Cardiac fibroblast (primary cell): Measurements from ENCODE around the gene PPP4R3A.
"Not testable (repeated sequence)": the region's sequence is repeated elsewhere in the genome, so short reads cannot be mapped to it uniquely, and the experiment has no call there.

ENCODE experiments used
- DNase-seq, 2 donors: peaks; one replicate each; pipeline versions ENCODE4 v3.0.0 to v3.0.0-alpha.2; 2010; ENCODE audit warnings: low read depth in 2 of 2
- H3K4me3 ChIP-seq, 2 donors: replicated peaks in 1 of 2; 1 replicate in 1 of 2; 2 replicates in 1 of 2; pipeline ENCODE4 v1.5.1; 2011; ENCODE audit warnings: low read depth in 2 of 2, low read length in 2 of 2, mild to moderate bottlenecking in 2 of 2, moderate library complexity in 1 of 2
- CTCF ChIP-seq: IDR thresholded peaks from one replicate; pipeline ENCODE4 v1.5.1; 2011; ENCODE audit warnings: low read depth, mild to moderate bottlenecking, low read length, inconsistent platforms

PPP4R3A gene

GRCh38 chr14:91444335-91445020 lies 65.6 kb downstream of the PPP4R3A start:
- no peak overlapping the region for H3K4me3 ChIP-seq
- no peak for DNase-seq
- no peak for TF ChIP-seq CTCF

- DNase-seq = no peak
- TF ChIP-seq CTCF = no peak
- H3K4me3 ChIP-seq = no peak overlapping the region
Observed at GRCh38 chr14:91439345-91439744, 70.8 kb downstream of the PPP4R3A start.

- H3K4me3 ChIP-seq = no peak overlapping the region
- DNase-seq = no peak
- TF ChIP-seq CTCF = no peak
Observed at GRCh38 chr14:91438845-91439244, 71.3 kb downstream of the PPP4R3A start.

GRCh38 chr14:91436266-91436665 lies 73.8 kb downstream of the PPP4R3A start:
- not testable (repeated sequence) for H3K4me3 ChIP-seq, DNase-seq

GRCh38 chr14:91429385-91429784 lies 80.7 kb downstream of the PPP4R3A start:
- no peak for TF ChIP-seq CTCF
- no peak overlapping the region for H3K4me3 ChIP-seq
- DNase-seq = no peak

- not testable (repeated sequence) for H3K4me3 ChIP-seq, DNase-seq
Observed at GRCh38 chr14:91428931-91429330, 81.2 kb downstream of the PPP4R3A start.

GRCh38 chr14:91425531-91425944 lies 84.6 kb downstream of the PPP4R3A start:
- not testable (repeated sequence) for DNase-seq, H3K4me3 ChIP-seq

- no peak overlapping the region for H3K4me3 ChIP-seq
- no peak for TF ChIP-seq CTCF
- no peak for DNase-seq
Observed at GRCh38 chr14:91424813-91425530, 85.1 kb downstream of the PPP4R3A start.
